Esophagus squamous epithelium (tissue), 5 donors: ENCODE results near the gene VPS37D. TPM values are rescaled to one million over a fixed set of nuclear protein-coding genes. Genes with fewer than 3 reads are reported as not detected.

Experiments
- DNase-seq: peaks from one replicate; lab custom pipeline; 2025; lab: John Stamatoyannopoulos, UW
- H3K27ac ChIP-seq, 4 donors: fragments of 200-600 bp; sonication (generic); one replicate each; pipeline ENCODE4 v1.5.1; 2016 to 2019; ENCODE audit warnings: mild to moderate bottlenecking in 1 of 4
- H3K27me3 ChIP-seq, 4 donors: fragments of 200-600 bp; sonication (generic); 1 replicate in 3 of 4; 2 replicates in 1 of 4; pipeline versions ENCODE4 v1.5.1 to v1.6.0; 2017 to 2021; ENCODE audit warnings: antibody characterized with exemption in 1 of 4
- H3K36me3 ChIP-seq, 3 donors: fragments of 200-600 bp; sonication (generic); one replicate each; pipeline ENCODE4 v1.5.1; 2016 to 2019
- H3K4me1 ChIP-seq, 3 donors: fragments of 200-600 bp; sonication (generic); one replicate each; pipeline ENCODE4 v1.5.1; 2017 to 2019
- H3K4me3 ChIP-seq, 4 donors: fragments of 200-600 bp; sonication (generic); 1 replicate in 3 of 4; 2 replicates in 1 of 4; pipeline ENCODE4 v1.5.1; 2016 to 2019; ENCODE audit warnings: mild to moderate bottlenecking in 2 of 4, moderate library complexity in 1 of 4
- H3K9me3 ChIP-seq, 3 donors: fragments of 200-600 bp; sonication (generic); one replicate each; pipeline ENCODE4 v1.5.1; 2016 to 2019
- CTCF ChIP-seq, 6 experiments: fragments of 450-650 bp in 4 of 6; fragments of 200-600 bp in 2 of 6; sonication (generic) in 2 of 6; IDR thresholded peaks; one replicate each; pipeline ENCODE4 v1.5.1; 2016 to 2019; ENCODE audit warnings: antibody characterized with exemption in 6 of 6, mild to moderate bottlenecking in 4 of 6, moderate library complexity in 4 of 6
- POLR2A ChIP-seq, 4 donors: fragments of 450-650 bp; IDR thresholded peaks; one replicate each; pipeline ENCODE4 v1.6.1; 2017; ENCODE audit warnings: antibody characterized with exemption in 4 of 4, mild to moderate bottlenecking in 4 of 4, moderate library complexity in 3 of 4
- WGBS, 2 donors: methylation state at CpG; one replicate each; pipeline ENCODE4 v1.1.5; 2018; 5-methylcytosine and 5-hydroxymethylcytosine counted together
- intact Hi-C: fragments of 100-400 bp; cut with DNase I; formaldehyde crosslinking; loops from one replicate; pipeline ENCODE4 v1.15.0; 2022
- total RNA-seq, 4 donors: library from RNA; depleted of rRNA; stranded (reverse); fragments of >200 nt; gene quantifications; one replicate each; pipeline ENCODE4 v1.1.0, GENCODE V29; 2016
- donor health status: DM: yes; HTN: yes; CAD: no.

VPS37D gene
- total RNA-seq, 4 donors from 2014 or later, result 0.97 to 1.3 TPM; not detected in 2

DNA sequence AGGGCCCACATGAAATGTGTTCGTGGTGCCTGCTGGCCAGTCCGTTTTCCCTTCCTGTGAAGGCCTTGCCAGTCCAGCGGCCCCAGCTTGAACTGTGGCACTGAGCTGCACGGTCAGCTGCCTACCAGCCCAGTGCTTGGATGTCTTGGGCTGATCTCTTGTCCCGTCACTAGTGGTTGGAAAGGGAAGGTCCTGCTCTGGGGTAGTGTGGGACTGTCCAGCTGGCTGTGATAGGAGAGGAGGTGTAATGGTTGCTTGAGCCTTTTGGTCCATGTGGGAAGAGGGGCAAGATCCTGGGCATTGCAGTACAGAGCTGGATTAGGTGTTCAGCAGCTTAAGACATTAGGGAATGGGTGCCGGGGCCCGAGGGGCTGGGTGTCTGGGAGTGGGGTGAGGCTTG is 30.8 kb downstream of the VPS37D start:
- no peak for DNase-seq
- Histone ChIP-seq H3K36me3 (peaks cover 16 to 93% (median 31%) of the 10 kb centered on the region in 3 donors), H3K27me3 (no peaks in the 10 kb centered on the region), H3K27ac (no peak overlapping the region), H3K4me3 (no peak overlapping the region), H3K9me3 (no peaks in the 10 kb centered on the region), H3K4me1 (peaks cover 0 to under 1% (median 0%) of the 10 kb centered on the region in 3 donors)
- no peak for TF ChIP-seq POLR2A (IDR thresholded peaks at IDR 0.05)
- intact Hi-C loops, result loop anchor here (10.0 kb wide), 1 partner anchor 244 kb away; no protein-coding TSS in a partner anchor
- 83 to 88% methylated on average over 3 to 7 of the region's 7 CpGs for WGBS, 2 donors

GRCh38 chr7:73699370-73700068 is 31.9 kb downstream of the VPS37D start:
- DNase-seq, result no peak
- H3K4me3 ChIP-seq, result no peak overlapping the region
- no peaks in the 10 kb centered on the region for H3K27me3 ChIP-seq
- TF ChIP-seq POLR2A (IDR thresholded peaks at IDR 0.05) (no peak), CTCF (IDR thresholded peaks at IDR 0.05) (no peak)
- 69 to 90% methylated on average over 4 of the region's 15 CpGs for WGBS, 2 donors
- peaks cover 7 to 82% (median 21%) of the 10 kb centered on the region in 3 donors for H3K36me3 ChIP-seq
- peaks cover 5 to 11% (median 7%) of the 10 kb centered on the region in 3 donors for H3K4me1 ChIP-seq
- H3K9me3 ChIP-seq, result no peaks in the 10 kb centered on the region
- intact Hi-C loops, result loop anchor here (10.0 kb wide), 1 partner anchor 245 kb away; no protein-coding TSS in a partner anchor
- no peak overlapping the region for H3K27ac ChIP-seq

DNA sequence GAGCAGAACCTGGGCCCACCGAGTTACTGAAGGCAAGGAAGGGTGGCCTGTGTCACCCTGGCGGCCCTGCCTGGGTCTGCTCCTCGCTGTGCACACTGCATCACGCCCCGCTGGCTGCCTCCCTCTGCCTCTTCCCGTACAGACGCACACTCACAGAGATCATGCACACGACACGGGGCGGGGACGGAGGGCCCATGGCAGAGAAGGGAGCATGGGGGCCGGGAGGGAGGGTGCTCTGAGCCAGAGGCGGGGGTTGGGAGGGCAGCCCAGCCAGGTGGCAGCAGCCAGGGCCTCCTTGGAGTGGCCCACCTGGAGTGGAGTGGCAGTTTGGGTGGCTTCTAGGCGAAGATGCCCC is 32.4 kb downstream of the VPS37D start:
- 83% methylated on average over 1 of the region's 14 CpGs; no CpG with 5 or more reads in 1 of the 2 donors for WGBS, 2 donors
- H3K27me3 ChIP-seq, result no peaks in the 10 kb centered on the region
- no peak for DNase-seq
- intact Hi-C loops, result no loop called here
- no peak for TF ChIP-seq POLR2A (IDR thresholded peaks at IDR 0.05)
- TF ChIP-seq CTCF (IDR thresholded peaks at IDR 0.05), result no peak
- no peaks in the 10 kb centered on the region for H3K9me3 ChIP-seq
- peaks cover 10 to 17% (median 12%) of the 10 kb centered on the region in 3 donors for H3K4me1 ChIP-seq
- H3K36me3 ChIP-seq, result peaks cover 7 to 77% (median 16%) of the 10 kb centered on the region in 3 donors
- H3K27ac ChIP-seq, result no peak overlapping the region
- no peak overlapping the region for H3K4me3 ChIP-seq

GRCh38 chr7:73700581-73701134 is 33.0 kb downstream of the VPS37D start:
- Histone ChIP-seq H3K36me3 (peaks cover 7 to 71% (median 12%) of the 10 kb centered on the region in 3 donors), H3K27ac (no peak overlapping the region), H3K9me3 (no peaks in the 10 kb centered on the region), H3K4me1 (peaks cover 16 to 23% (median 17%) of the 10 kb centered on the region in 3 donors), H3K4me3 (no peak overlapping the region), H3K27me3 (no peaks in the 10 kb centered on the region)
- intact Hi-C loops, result no loop called here
- TF ChIP-seq POLR2A (IDR thresholded peaks at IDR 0.05) (no peak), CTCF (IDR thresholded peaks at IDR 0.05) (no peak)
- DNase-seq, result no peak
- 74 to 90% methylated on average over 6 to 8 of the region's 15 CpGs for WGBS, 2 donors

GRCh38 chr7:73701357-73701995 is 33.8 kb downstream of the VPS37D start:
- no peaks in the 10 kb centered on the region for H3K27me3 ChIP-seq
- no peak for DNase-seq
- peaks cover 7 to 63% (median 12%) of the 10 kb centered on the region in 3 donors for H3K36me3 ChIP-seq
- peaks cover 21 to 31% (median 22%) of the 10 kb centered on the region in 3 donors for H3K4me1 ChIP-seq
- 79 to 81% methylated on average over 13 of the region's 13 CpGs for WGBS, 2 donors
- intact Hi-C loops, result no loop called here
- no peak overlapping the region for H3K27ac ChIP-seq
- TF ChIP-seq POLR2A (IDR thresholded peaks at IDR 0.05), result no peak
- peak in 2 of 6 experiments; percentile 30 to 35 for TF ChIP-seq CTCF (IDR thresholded peaks at IDR 0.05)
- no peak overlapping the region for H3K4me3 ChIP-seq
- H3K9me3 ChIP-seq, result no peaks in the 10 kb centered on the region
